AG20443 (cell line): ENCODE measurements around the gene USP17L27.
"Not testable (repeated sequence)": the region's sequence is repeated elsewhere in the genome, so short reads cannot be mapped to it uniquely, and the experiment has no call there.

Experiments used
- DNase-seq: peaks from one replicate; pipeline ENCODE4 v3.0.0; 2012; ENCODE audit warnings: low spot score, mixed read lengths

The USP17L27 gene

GRCh38 chr4:9343848-9344247 lies at the start of gene USP17L27:
Gene USP17L27 (plus strand): TSS chr4:9344148. CDS start chr4:9344148, 0 bp downstream.
- not testable (repeated sequence) for DNase-seq

GRCh38 chr4:9324191-9324590 lies 19.8 kb upstream of the USP17L27 start:
- DNase-seq, result not testable (repeated sequence)

- not testable (repeated sequence) for DNase-seq
These were observed 19.1 kb upstream of the USP17L27 start, which contains the start of gene USP17L24 for GRCh38 chr4:9324865-9325264. Gene USP17L24 (plus strand): TSS chr4:9325165. CDS start chr4:9325165, 0 bp downstream.

- not testable (repeated sequence) for DNase-seq
These were observed 14.3 kb upstream of the USP17L27 start, which contains the start of gene USP17L25 for GRCh38 chr4:9329611-9330010. Gene USP17L25 (plus strand): TSS chr4:9329911. CDS start chr4:9329911, 0 bp downstream.

- DNase-seq, result not testable (repeated sequence)
These were observed 9.6 kb upstream of the USP17L27 start, which contains the start of gene USP17L26 for GRCh38 chr4:9334358-9334757. Gene USP17L26 (plus strand): TSS chr4:9334658. CDS start chr4:9334658, 0 bp downstream.

GRCh38 chr4:9339103-9339502 lies 4.8 kb upstream of the USP17L27 start, which contains the start of gene USP17L5:
Gene USP17L5 (plus strand): TSS chr4:9339403. CDS start chr4:9339403, 0 bp downstream.
- not testable (repeated sequence) for DNase-seq

- not testable (repeated sequence) for DNase-seq
These were observed 4.6 kb downstream of the USP17L27 start, which contains the start of gene USP17L28 for GRCh38 chr4:9348593-9348992. Gene USP17L28 (plus strand): TSS chr4:9348893. CDS start chr4:9348893, 0 bp downstream.

GRCh38 chr4:9350866-9351265 lies 6.9 kb downstream of the USP17L27 start:
- DNase-seq, result not testable (repeated sequence)

GRCh38 chr4:9353338-9353737 lies 9.4 kb downstream of the USP17L27 start, which contains the start of gene USP17L29:
Gene USP17L29 (plus strand): TSS chr4:9353638. CDS start chr4:9353638, 0 bp downstream.
- not testable (repeated sequence) for DNase-seq

GRCh38 chr4:9362829-9363228 lies 18.9 kb downstream of the USP17L27 start, which contains the start of gene USP17L30:
Gene USP17L30 (plus strand): TSS chr4:9363129. CDS start chr4:9363129, 0 bp downstream.
- DNase-seq, result not testable (repeated sequence)

GRCh38 chr4:9379881-9380280 lies 35.9 kb downstream of the USP17L27 start:
- not testable (repeated sequence) for DNase-seq

- DNase-seq, result peak; percentile 34
These were observed 37.1 kb downstream of the USP17L27 start for GRCh38 chr4:9381012-9381534.

- no peak for DNase-seq
These were observed 40.2 kb downstream of the USP17L27 start for GRCh38 chr4:9384126-9384525.

- not testable (repeated sequence) for DNase-seq
These were observed 45.1 kb downstream of the USP17L27 start for GRCh38 chr4:9389001-9389400.
